ENCODE data around the gene RNF180.

GRCh38 chr5:64397552-64397951 is 231.9 kb downstream of the RNF180 start:
- no peak for TF ChIP-seq ZNF629 (tag by site-specific recombination; IDR thresholded peaks at IDR 0.05)
- TF ChIP-seq ZNF274 (IDR thresholded peaks at IDR 0.05; ENCODE audit: low read length): no peak
- TF ChIP-seq ZNF274 (tag by site-specific recombination; IDR thresholded peaks at IDR 0.05; ENCODE audit: borderline replicate concordance): no peak
- no peak for TF ChIP-seq ZNF23 (tag by site-specific recombination; IDR thresholded peaks at IDR 0.05; ENCODE audit: borderline replicate concordance)
- TF ChIP-seq CTCF (tag by site-specific recombination; IDR thresholded peaks at IDR 0.05): no peak
- no peak for TF ChIP-seq ZNF449 (tag by site-specific recombination; IDR thresholded peaks at IDR 0.05)
- no peak for TF ChIP-seq TCF7L2 (IDR thresholded peaks at IDR 0.05; ENCODE audit: borderline replicate concordance, low read depth, low read length)
- TF ChIP-seq ZNF133 (tag by site-specific recombination; IDR thresholded peaks at IDR 0.05): no peak
- TF ChIP-seq TRIM28 (IDR thresholded peaks at IDR 0.05; ENCODE audit: borderline replicate concordance, low read length): no peak
- TF ChIP-seq ELK4 (IDR thresholded peaks at IDR 0.05; ENCODE audit: borderline replicate concordance, low read depth, low read length): no peak
- TF ChIP-seq ZNF350 (tag by site-specific recombination; IDR thresholded peaks at IDR 0.05): no peak
